ENCODE measurements around the gene TBX4.

DNA sequence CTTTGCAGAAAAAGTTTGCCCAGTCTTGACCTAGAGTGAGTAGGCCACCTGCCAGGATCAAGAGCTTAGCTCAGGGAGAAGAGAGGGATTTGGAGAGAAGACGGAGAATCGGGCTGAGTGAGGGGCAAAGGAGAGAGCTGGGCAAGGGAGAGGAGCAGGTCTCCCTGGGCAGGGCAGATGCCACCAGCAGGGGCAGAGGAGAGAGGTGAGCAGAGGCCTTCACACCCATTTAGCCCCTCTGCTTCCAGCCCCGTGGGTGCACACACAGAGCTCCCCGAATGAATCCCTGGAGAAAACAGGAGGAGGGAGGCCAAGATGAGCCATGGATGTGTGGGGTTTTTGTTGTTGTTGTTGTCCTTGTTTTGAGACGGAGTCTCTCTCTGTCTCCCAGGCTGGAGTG lies 29.2 kb downstream of the TBX4 start:
- TF ChIP-seq, protein P1, sequence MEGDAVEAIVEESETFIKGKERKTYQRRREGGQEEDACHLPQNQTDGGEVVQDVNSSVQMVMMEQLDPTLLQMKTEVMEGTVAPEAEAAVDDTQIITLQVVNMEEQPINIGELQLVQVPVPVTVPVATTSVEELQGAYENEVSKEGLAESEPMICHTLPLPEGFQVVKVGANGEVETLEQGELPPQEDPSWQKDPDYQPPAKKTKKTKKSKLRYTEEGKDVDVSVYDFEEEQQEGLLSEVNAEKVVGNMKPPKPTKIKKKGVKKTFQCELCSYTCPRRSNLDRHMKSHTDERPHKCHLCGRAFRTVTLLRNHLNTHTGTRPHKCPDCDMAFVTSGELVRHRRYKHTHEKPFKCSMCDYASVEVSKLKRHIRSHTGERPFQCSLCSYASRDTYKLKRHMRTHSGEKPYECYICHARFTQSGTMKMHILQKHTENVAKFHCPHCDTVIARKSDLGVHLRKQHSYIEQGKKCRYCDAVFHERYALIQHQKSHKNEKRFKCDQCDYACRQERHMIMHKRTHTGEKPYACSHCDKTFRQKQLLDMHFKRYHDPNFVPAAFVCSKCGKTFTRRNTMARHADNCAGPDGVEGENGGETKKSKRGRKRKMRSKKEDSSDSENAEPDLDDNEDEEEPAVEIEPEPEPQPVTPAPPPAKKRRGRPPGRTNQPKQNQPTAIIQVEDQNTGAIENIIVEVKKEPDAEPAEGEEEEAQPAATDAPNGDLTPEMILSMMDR (optimal IDR thresholded peaks at IDR 0.05 in 1 of 3, IDR thresholded peaks at IDR 0.05 in 1 of 3, conservative IDR thresholded peaks at IDR 0.05 in 1 of 3; ENCODE audit: extremely low read depth in 1 of 3, insufficient read depth in 2 of 3, low read length in 3 of 3), result peak in 1 of 3 experiments; percentile 10
- TF ChIP-seq EZH2 (IDR thresholded peaks at IDR 0.05; ENCODE audit: low read length), result no peak
